Spleen (tissue), 11 donors: ENCODE results near the gene DDX52. TPM values are rescaled to one million over a fixed set of nuclear protein-coding genes. Genes with fewer than 3 reads are reported as not detected.

Source experiments
- DNase-seq: peaks from one replicate; pipeline ENCODE4 v3.0.0-alpha.2; 2020
- H3K27ac ChIP-seq, 8 donors: fragments of 200-600 bp; sonication (generic) in 7 of 8; 1 replicate in 4 of 8; 2 replicates in 4 of 8; pipeline versions ENCODE4 v1.5.0 to v1.8.0; 2016 to 2021; ENCODE audit warnings: inconsistent platforms in 4 of 8, mild to moderate bottlenecking in 4 of 8, moderate library complexity in 1 of 8
- H3K27me3 ChIP-seq, 7 donors: fragments of 200-600 bp; sonication (generic) in 6 of 7; replicated peaks in 1 of 7; 1 replicate in 4 of 7; 2 replicates in 3 of 7; pipeline versions ENCODE4 v1.5.0 to v1.8.0; 2016 to 2021; ENCODE audit warnings: inconsistent platforms in 3 of 7, mild to moderate bottlenecking in 1 of 7
- H3K36me3 ChIP-seq, 6 donors: fragments of 200-600 bp; sonication (generic) in 5 of 6; 1 replicate in 4 of 6; 2 replicates in 2 of 6; pipeline versions ENCODE4 v1.5.0 to v1.8.0; 2016 to 2021; ENCODE audit warnings: inconsistent platforms in 2 of 6
- H3K4me1 ChIP-seq, 6 donors: fragments of 200-600 bp; sonication (generic) in 5 of 6; 1 replicate in 3 of 6; 2 replicates in 3 of 6; pipeline versions ENCODE4 v1.5.0 to v1.8.0; 2016 to 2021; ENCODE audit warnings: inconsistent platforms in 3 of 6
- H3K4me3 ChIP-seq, 8 donors: fragments of 200-600 bp; sonication (generic) in 7 of 8; 1 replicate in 4 of 8; 2 replicates in 4 of 8; pipeline versions ENCODE4 v1.5.0 to v1.8.0; 2016 to 2021; ENCODE audit warnings: inconsistent platforms in 4 of 8, mild to moderate bottlenecking in 4 of 8, moderate library complexity in 2 of 8
- H3K9me3 ChIP-seq, 8 donors: fragments of 200-600 bp; sonication (generic) in 7 of 8; 1 replicate in 4 of 8; 2 replicates in 4 of 8; pipeline versions ENCODE4 v1.5.0 to v1.8.0; 2016 to 2021; ENCODE audit warnings: inconsistent platforms in 4 of 8
- CTCF ChIP-seq, 11 experiments: fragments of 200-600 bp in 7 of 11; fragments of 450-650 bp in 4 of 11; sonication (generic) in 4 of 11; IDR thresholded peaks in 8 of 11; conservative IDR thresholded peaks in 3 of 11; 1 replicate in 7 of 11; 2 replicates in 4 of 11; pipeline versions ENCODE4 v1.4.0 to v1.8.0; 2016 to 2021; ENCODE audit warnings: antibody characterized with exemption in 11 of 11, inconsistent platforms in 4 of 11, mild to moderate bottlenecking in 1 of 11
- POLR2A ChIP-seq, 3 donors: fragments of 450-650 bp; IDR thresholded peaks; one replicate each; pipeline ENCODE4 v1.5.1; 2017; ENCODE audit warnings: antibody characterized with exemption in 3 of 3, mild to moderate bottlenecking in 1 of 3
- POLR2AphosphoS5 ChIP-seq, 3 donors: sonication (generic); formaldehyde crosslinking; IDR thresholded peaks; one replicate each; pipeline ENCODE4 v1.5.1; 2017; ENCODE audit warnings: antibody characterized with exemption in 3 of 3
- WGBS, 5 donors: extraction: QIAGEN DNeasy Blood & Tissue Kit in 3 of 5; methylation state at CpG; one replicate each; pipeline versions ENCODE4 v1.1.5 to v1.1.7; 2013 to 2018; 5-methylcytosine and 5-hydroxymethylcytosine counted together
- intact Hi-C: fragments of 100-400 bp; cut with DNase I; formaldehyde crosslinking; loops from one replicate; pipeline ENCODE4 v1.15.0; 2023; ENCODE audit warnings: low total_unique reads
- microRNA-seq, 3 donors: library from miRNA; unstranded; fragments of <30 nt; microRNA quantifications; one replicate each; pipeline versions ENCODE4 to v1.1.0, GENCODE V29; 2019 to 2020
- polyA plus RNA-seq, 3 donors: library from polyadenylated mRNA; stranded (reverse); fragments of 200-250 nt; gene quantifications; one replicate each; pipeline ENCODE4 v1.2.1, GENCODE V29; 2013
- small RNA-seq, 4 donors: library from RNA; depleted of rRNA; stranded (forward); fragments of <200 nt; gene quantifications; one replicate each; pipeline ENCODE3, GENCODE V24; 2016
- total RNA-seq, 7 donors: library from RNA; depleted of rRNA in 3 of 7; stranded (reverse); fragments of >200 nt in 3 of 7; fragmentation: NEBNext Ultra II Directional in 4 of 7; extraction: Animal tissue kit (Norgen Biotek cat#: 25700) in 4 of 7; gene quantifications; one replicate each; pipeline versions ENCODE4 v1.1.0 to v1.2.1, GENCODE V29; 2016 to 2021
- donor health status: healthy with polysubstance abuse.
- donor health status: DM: no; HTN: no; CAD: no; lungs with moderate emphysema.
- donor health status: DM: no; HTN: no; CAD: no.
- donor health status: Bipolar disorder and iron deficiency.
- donor health status: healthy.
- donor health status: DM: no; HTN: no; CAD: no.
- donor health status: DM: yes; HTN: yes; CAD: no.

Gene DDX52
- total and polyA plus RNA-seq, 10 donors = 7.8 to 28.1 (median 19.7) TPM

- intact Hi-C loops = no loop called here
- Histone ChIP-seq H3K4me1 (peaks cover 0 to 2% (median 0%) of the 10 kb centered on the region in 6 donors), H3K27me3 (no peaks in the 10 kb centered on the region), H3K9me3 (no peaks in the 10 kb centered on the region), H3K27ac (no peak overlapping the region), H3K4me3 (no peak overlapping the region), H3K36me3 (peaks cover 0 to 98% (median 74%) of the 10 kb centered on the region in 6 donors)
- TF ChIP-seq POLR2AphosphoS5 (IDR thresholded peaks at IDR 0.05) = no peak
- no peak for TF ChIP-seq POLR2A (IDR thresholded peaks at IDR 0.05)
- TF ChIP-seq CTCF (IDR thresholded peaks at IDR 0.05 in 8 of 11, conservative IDR thresholded peaks at IDR 0.05 in 3 of 11) = no peak
- WGBS, 5 donors = 93 to 96% (median 95%) methylated on average over 5 of the region's 5 CpGs
- DNase-seq = no peak
Observed at GRCh38 chr17:37562016-37562745, 81.1 kb downstream of the DDX52 start.

Small RNA genes lying within 50 kb of the gene (microRNA-seq; reads per million reads assigned to microRNA genes)
- 0 reads per million in 3 donors for gene MIR378J

Small RNA genes lying within 50 kb of the gene (small RNA-seq; reads per million reads assigned to genes)
- 0 reads per million in 4 donors for gene MIR378J

Other genes with a start within 250 kb of the DDX52 start
- gene ACACA, start 236.6 kb downstream of the DDX52 start, total RNA-seq = 10 to 100 TPM; 23.6 to 50.8 (median 32.2) TPM
- gene ACACA, start 236.6 kb downstream of the DDX52 start, polyA plus RNA-seq = 1 to 10 TPM; 3.2 to 8.3 (median 4.8) TPM
- gene TADA2A, start 236.6 kb downstream of the DDX52 start, total RNA-seq = 10 to 100 TPM; 13.7 to 31.8 (median 24.0) TPM
- 1 to 10 TPM; 7.8 to 9.4 (median 8.1) TPM for gene TADA2A, start 236.6 kb downstream of the DDX52 start, polyA plus RNA-seq
- gene DUSP14, start 153.6 kb downstream of the DDX52 start, total RNA-seq = 10 to 100 TPM in 1 of 7 donors, 1 to 10 TPM in 6; 2.6 to 16.3 (median 4.4) TPM
- 1 to 10 TPM; 2.7 to 3.6 (median 3.4) TPM for gene DUSP14, start 153.6 kb downstream of the DDX52 start, polyA plus RNA-seq
- gene SYNRG, start 34.0 kb downstream of the DDX52 start, total RNA-seq = 10 to 100 TPM; 62.3 to 91.3 (median 77.9) TPM
- 10 to 100 TPM; 10.9 to 17.7 (median 12.1) TPM for gene SYNRG, start 34.0 kb downstream of the DDX52 start, polyA plus RNA-seq
- gene HNF1B, start 101.6 kb upstream of the DDX52 start, total RNA-seq = not detected
- gene HNF1B, start 101.6 kb upstream of the DDX52 start, polyA plus RNA-seq = under 1 TPM; 0.06 to 0.12 (median 0.07) TPM